ENCODE results near the gene PKNOX2. TPM values are rescaled to one million over a fixed set of nuclear protein-coding genes. Genes with fewer than 3 reads are reported as not detected.

Gene PKNOX2
- total and polyA plus RNA-seq, 9 of the 15 experiments (the other 6 are each of a cell fraction or from before 2014, with no cell fraction given), result not detected

- no peak for TF ChIP-seq MYNN (IDR thresholded peaks at IDR 0.05)
- TF ChIP-seq MYNN (CRISPR knock-in tag; IDR thresholded peaks at IDR 0.05), result no peak
- TF ChIP-seq RB1 (IDR thresholded peaks at IDR 0.05; ENCODE audit: low read depth), result no peak
Measured at GRCh38 chr11:125202362-125202880, 37.9 kb downstream of the PKNOX2 start (continued).

- ChIA-PET POLR2A (interaction anchor here (0.7 kb wide), 2 partner anchors 168 to 1092 kb away, joined by 3 read pairs; no protein-coding TSS in a partner anchor), CTCF (ENCODE audit: low intra/inter-chr PET ratio) (no interaction called here)
- Histone ChIP-seq H3K4me3 (no peak overlapping the region), H2AFZ (ENCODE audit: low read depth, low read length) (no peak overlapping the region), H3K4me1 (replicated peaks in 1 of 2; ENCODE audit: control insufficient read depth in 2 of 2, insufficient read depth in 2 of 2, low read length in 2 of 2) (no peaks in the 10 kb centered on the region), H3K9me3 (replicated peaks; ENCODE audit: control insufficient read depth, insufficient read depth, low read depth, low read length) (no peaks in the 10 kb centered on the region), H3K4me2 (ENCODE audit: insufficient read depth, low read length) (no peak overlapping the region), H3K27ac (ENCODE audit: extremely low read depth, low read depth, low read length) (no peak overlapping the region), H3K9ac (ENCODE audit: insufficient read depth in 1 of 2, low read depth in 2 of 2, low read length in 2 of 2) (no peak overlapping the region), H3K36me3 (ENCODE audit: control insufficient read depth, insufficient read depth, low read length) (no peaks in the 10 kb centered on the region), H3K27me3 (ENCODE audit: control insufficient read depth in 2 of 2, insufficient read depth in 2 of 2, low read length in 2 of 2) (peaks cover 11 to 76% of the 10 kb centered on the region in 2 experiments), H3K9me1 (ENCODE audit: control insufficient read depth, insufficient read depth, low read length) (no peaks in the 10 kb centered on the region), H4K20me1 (replicated peaks; ENCODE audit: control insufficient read depth, insufficient read depth, low read length) (no peaks in the 10 kb centered on the region), H3K79me2 (ENCODE audit: control insufficient read depth, insufficient read depth, low read length) (no peaks in the 10 kb centered on the region)
- ATAC-seq (no peak), FAIRE-seq (no peak), DNase-seq (ENCODE audit: extremely low read depth in 1 of 4, low spot score in 3 of 4) (no peak)
- intact Hi-C loops (cut with micrococcal nuclease), result no loop called here
- no TSS peak for BruUV-seq (replicated peaks)
- in situ Hi-C loops (cut with MboI), result no loop called here
- TF ChIP-seq ZBTB33 (CRISPR knock-in tag; IDR thresholded peaks at IDR 0.05), result no peak
- TF ChIP-seq ZBTB11 (CRISPR knock-in tag; IDR thresholded peaks at IDR 0.05), result no peak
- no peak for TF ChIP-seq MITF (IDR thresholded peaks at IDR 0.05)
- no peak for TF ChIP-seq ZNF609 (CRISPR knock-in tag; IDR thresholded peaks at IDR 0.05; ENCODE audit: borderline replicate concordance)
- 2% methylated on average over 8 of the region's 8 CpGs for WGBS (ENCODE audit: insufficient coverage, low coverage, missing lambda C conversion rate)
Measured at GRCh38 chr11:125202977-125203376, 38.4 kb downstream of the PKNOX2 start.
